WERI-Rb-1 (cell line): ENCODE measurements around the gene USP3.

Experiments
- DNase-seq: peaks from one replicate; pipeline ENCODE4 v3.0.0-alpha.2; 2020
- H3K27ac ChIP-seq: fragments of 250-450 bp; sonication (Bioruptor Pico); 2 replicates; pipeline ENCODE4 v1.5.1; 2020; ENCODE audit warnings: mild to moderate bottlenecking, moderate library complexity
- H3K27me3 ChIP-seq: fragments of 250-450 bp; sonication (Bioruptor Pico); 2 replicates; pipeline ENCODE4 v1.5.1; 2021; ENCODE audit warnings: mild to moderate bottlenecking, low read depth, moderate library complexity; ENCODE audit not compliant: insufficient read depth, severe bottlenecking
- H3K36me3 ChIP-seq: fragments of 250-450 bp; sonication (Bioruptor Pico); 2 replicates; pipeline ENCODE4 v1.5.1; 2020; ENCODE audit warnings: mild to moderate bottlenecking, moderate library complexity
- H3K4me3 ChIP-seq: 2 replicates; pipeline ENCODE4 v1.5.1; 2011; ENCODE audit warnings: low read depth, mild to moderate bottlenecking, control low read depth, low read length
- H3K9me3 ChIP-seq: fragments of 250-450 bp; sonication (Bioruptor Pico); 2 replicates; pipeline ENCODE4 v1.5.1; 2021; ENCODE audit warnings: mild to moderate bottlenecking, moderate library complexity; ENCODE audit not compliant: severe bottlenecking
- TF ChIP-seq, protein P1 (sequence below): IDR thresholded peaks from 2 replicates; pipeline ENCODE4 v1.5.1; 2011; ENCODE audit warnings: low read depth, mild to moderate bottlenecking, control low read depth, inconsistent platforms, low read length

Gene USP3

GRCh38 chr15:63480441-63480821, 24.0 kb upstream of the USP3 start:
- Histone ChIP-seq H3K27ac (no peak overlapping the region), H3K9me3 (no peaks in the 10 kb centered on the region), H3K4me3 (no peak overlapping the region), H3K27me3 (no peaks in the 10 kb centered on the region), H3K36me3 (no peaks in the 10 kb centered on the region)
- no peak for DNase-seq
- TF ChIP-seq, protein P1, sequence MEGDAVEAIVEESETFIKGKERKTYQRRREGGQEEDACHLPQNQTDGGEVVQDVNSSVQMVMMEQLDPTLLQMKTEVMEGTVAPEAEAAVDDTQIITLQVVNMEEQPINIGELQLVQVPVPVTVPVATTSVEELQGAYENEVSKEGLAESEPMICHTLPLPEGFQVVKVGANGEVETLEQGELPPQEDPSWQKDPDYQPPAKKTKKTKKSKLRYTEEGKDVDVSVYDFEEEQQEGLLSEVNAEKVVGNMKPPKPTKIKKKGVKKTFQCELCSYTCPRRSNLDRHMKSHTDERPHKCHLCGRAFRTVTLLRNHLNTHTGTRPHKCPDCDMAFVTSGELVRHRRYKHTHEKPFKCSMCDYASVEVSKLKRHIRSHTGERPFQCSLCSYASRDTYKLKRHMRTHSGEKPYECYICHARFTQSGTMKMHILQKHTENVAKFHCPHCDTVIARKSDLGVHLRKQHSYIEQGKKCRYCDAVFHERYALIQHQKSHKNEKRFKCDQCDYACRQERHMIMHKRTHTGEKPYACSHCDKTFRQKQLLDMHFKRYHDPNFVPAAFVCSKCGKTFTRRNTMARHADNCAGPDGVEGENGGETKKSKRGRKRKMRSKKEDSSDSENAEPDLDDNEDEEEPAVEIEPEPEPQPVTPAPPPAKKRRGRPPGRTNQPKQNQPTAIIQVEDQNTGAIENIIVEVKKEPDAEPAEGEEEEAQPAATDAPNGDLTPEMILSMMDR: no peak

GRCh38 chr15:63481105-63481810, 23.1 kb upstream of the USP3 start:
- no peak overlapping the region for H3K4me3 ChIP-seq
- DNase-seq: peak; percentile 69
- H3K9me3 ChIP-seq: no peaks in the 10 kb centered on the region
- H3K36me3 ChIP-seq: no peaks in the 10 kb centered on the region
- no peaks in the 10 kb centered on the region for H3K27me3 ChIP-seq
- TF ChIP-seq, protein P1: no peak
- H3K27ac ChIP-seq: no peak overlapping the region

DNA sequence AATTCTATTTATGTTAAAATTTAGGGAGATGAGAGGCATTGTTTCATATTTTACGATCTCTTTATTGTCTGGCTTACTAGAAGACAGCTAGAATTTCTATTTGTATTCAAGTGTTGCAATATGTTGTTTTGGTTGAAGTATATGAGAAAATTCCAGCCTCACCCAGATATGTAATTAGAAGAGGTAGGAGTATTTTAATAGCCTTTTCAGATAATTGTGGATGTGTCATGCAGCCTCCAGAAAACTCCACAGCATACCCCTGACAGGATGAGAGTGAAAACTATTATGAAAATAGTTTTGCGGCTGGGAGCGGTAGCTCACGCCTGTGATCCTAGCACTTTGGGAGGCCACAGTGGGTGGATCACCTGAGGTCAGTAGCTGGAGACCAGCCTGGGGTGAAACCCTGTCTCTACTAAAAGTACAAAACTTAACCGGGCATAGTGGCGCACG, 21.5 kb upstream of the USP3 start:
- no peak overlapping the region for H3K27ac ChIP-seq
- DNase-seq: no peak

GRCh38 chr15:63483521-63484371, 20.6 kb upstream of the USP3 start:
- TF ChIP-seq, protein P1: no peak
- Histone ChIP-seq H3K9me3 (no peaks in the 10 kb centered on the region), H3K27ac (no peak overlapping the region), H3K36me3 (no peaks in the 10 kb centered on the region), H3K27me3 (no peaks in the 10 kb centered on the region), H3K4me3 (no peak overlapping the region)
- no peak for DNase-seq

More for the DNA sequence above, 21.5 kb upstream of the USP3 start:
- Histone ChIP-seq H3K4me3 (no peak overlapping the region), H3K9me3 (no peaks in the 10 kb centered on the region), H3K36me3 (no peaks in the 10 kb centered on the region), H3K27me3 (no peaks in the 10 kb centered on the region)
- TF ChIP-seq, protein P1: no peak

DNA sequence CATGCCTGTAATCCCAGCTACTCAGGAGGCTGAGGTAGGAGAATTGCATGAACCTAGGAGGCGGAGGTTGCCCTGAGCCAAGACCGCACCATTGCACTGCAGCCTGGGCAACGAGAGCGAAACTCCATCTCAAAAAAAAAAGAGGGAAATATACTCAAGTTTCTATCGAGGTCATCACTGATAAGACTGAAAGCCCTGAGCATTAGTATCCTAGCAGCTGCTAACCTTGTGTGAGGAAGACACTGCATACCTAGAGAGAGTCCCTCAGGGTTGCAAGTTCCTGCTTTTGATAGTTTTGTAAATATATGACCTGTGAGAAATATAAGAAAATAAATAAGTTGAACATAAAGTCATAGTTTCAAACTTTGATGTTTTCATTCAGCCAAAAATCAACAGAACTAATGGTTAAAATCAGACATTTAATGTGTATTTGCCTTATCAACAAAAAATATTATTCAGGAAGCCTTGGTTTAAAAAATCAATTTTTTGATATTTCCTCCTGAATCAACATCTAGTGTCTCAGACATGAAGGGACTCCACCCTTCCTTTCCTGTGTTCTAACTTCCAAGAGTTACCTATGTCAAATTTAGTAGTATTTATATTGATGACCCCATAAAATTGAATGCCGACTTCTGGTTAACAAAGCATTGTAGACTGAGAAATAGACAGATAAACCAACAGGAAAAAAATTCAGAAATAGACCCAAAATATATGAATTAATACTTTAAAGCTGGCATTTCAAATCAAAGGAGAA, 19.8 kb upstream of the USP3 start:
- Histone ChIP-seq H3K27ac (no peak overlapping the region), H3K27me3 (no peaks in the 10 kb centered on the region), H3K36me3 (no peaks in the 10 kb centered on the region), H3K4me3 (no peak overlapping the region), H3K9me3 (no peaks in the 10 kb centered on the region)
- DNase-seq: no peak
- TF ChIP-seq, protein P1: no peak
